Adrenal gland (tissue), 5 donors: ENCODE measurements around the gene ZMAT3.

ENCODE experiments used
- POLR2A ChIP-seq, 2 donors: fragments of 450-650 bp; IDR thresholded peaks; one replicate each; pipeline ENCODE4 v1.6.1; 2017; ENCODE audit warnings: antibody characterized with exemption in 2 of 2, mild to moderate bottlenecking in 2 of 2, moderate library complexity in 1 of 2
- TF ChIP-seq, protein P1 (sequence below), 6 experiments: fragments of 450-650 bp in 4 of 6; fragments of 200-600 bp in 2 of 6; sonication (generic) in 1 of 6; IDR thresholded peaks; 1 replicate in 5 of 6; 2 replicates in 1 of 6; pipeline versions ENCODE4 v1.5.1 to v1.8.0; 2016 to 2021; ENCODE audit warnings: antibody characterized with exemption in 6 of 6, mild to moderate bottlenecking in 2 of 6, moderate library complexity in 1 of 6
- donor health status: DM: no; HTN: no; CAD: no.

DNA sequence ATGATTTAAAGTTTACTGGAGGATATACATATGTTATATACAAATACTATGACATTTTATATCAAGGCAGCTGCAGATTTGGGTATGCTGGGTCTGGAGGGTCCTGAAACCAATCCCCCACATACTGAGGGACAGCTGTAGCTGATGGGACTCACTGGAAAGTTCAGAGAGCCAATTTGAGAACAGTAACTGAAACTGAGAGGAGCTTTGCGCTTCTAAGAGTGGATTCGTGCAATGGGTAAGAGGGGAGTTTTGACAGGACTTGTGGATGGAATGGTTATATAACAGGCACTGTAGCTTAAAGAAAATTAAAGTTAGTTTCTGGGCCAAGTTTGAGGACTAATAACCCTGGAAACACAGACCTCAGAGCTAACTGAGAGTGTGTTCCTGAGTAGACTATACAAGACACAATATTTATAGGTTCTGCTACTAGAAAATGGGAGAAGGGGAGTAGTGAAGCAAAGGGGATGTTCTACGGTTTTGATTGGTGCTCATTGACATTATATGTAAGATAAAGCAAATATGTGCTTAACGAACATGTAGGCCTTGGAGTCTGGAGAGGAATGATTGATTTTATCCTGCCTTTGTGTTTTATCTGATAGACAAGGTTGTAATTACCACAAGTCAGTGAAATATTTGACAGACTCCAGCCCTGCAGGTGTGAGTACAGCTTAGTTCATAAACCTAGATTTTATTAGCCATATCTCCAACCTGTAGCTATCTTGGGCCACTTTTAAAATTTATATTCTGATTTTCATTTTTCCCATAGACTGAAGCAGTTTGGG lies 4.8 kb upstream of the ZMAT3 start:
- TF ChIP-seq, protein P1, sequence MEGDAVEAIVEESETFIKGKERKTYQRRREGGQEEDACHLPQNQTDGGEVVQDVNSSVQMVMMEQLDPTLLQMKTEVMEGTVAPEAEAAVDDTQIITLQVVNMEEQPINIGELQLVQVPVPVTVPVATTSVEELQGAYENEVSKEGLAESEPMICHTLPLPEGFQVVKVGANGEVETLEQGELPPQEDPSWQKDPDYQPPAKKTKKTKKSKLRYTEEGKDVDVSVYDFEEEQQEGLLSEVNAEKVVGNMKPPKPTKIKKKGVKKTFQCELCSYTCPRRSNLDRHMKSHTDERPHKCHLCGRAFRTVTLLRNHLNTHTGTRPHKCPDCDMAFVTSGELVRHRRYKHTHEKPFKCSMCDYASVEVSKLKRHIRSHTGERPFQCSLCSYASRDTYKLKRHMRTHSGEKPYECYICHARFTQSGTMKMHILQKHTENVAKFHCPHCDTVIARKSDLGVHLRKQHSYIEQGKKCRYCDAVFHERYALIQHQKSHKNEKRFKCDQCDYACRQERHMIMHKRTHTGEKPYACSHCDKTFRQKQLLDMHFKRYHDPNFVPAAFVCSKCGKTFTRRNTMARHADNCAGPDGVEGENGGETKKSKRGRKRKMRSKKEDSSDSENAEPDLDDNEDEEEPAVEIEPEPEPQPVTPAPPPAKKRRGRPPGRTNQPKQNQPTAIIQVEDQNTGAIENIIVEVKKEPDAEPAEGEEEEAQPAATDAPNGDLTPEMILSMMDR (IDR thresholded peaks at IDR 0.05) = no peak
- no peak for TF ChIP-seq POLR2A (IDR thresholded peaks at IDR 0.05)
